ENCODE data around the gene FSHR.

Gene FSHR

GRCh38 chr2:49042488-49042887, 111.8 kb downstream of the FSHR start:
- H3K4me2 ChIP-seq (ENCODE audit: low read depth, low read length) = no peak overlapping the region
- H3K27ac ChIP-seq (ENCODE audit: low read length) = no peak overlapping the region
- H3K9me2 ChIP-seq (replicated peaks; ENCODE audit: insufficient read depth, low read length) = no peaks in the 10 kb centered on the region
- H3K9ac ChIP-seq (ENCODE audit: low read length) = no peak overlapping the region
- H4K20me1 ChIP-seq (ENCODE audit: insufficient read depth, low read length) = no peaks in the 10 kb centered on the region
- H3K27me3 ChIP-seq (replicated peaks; ENCODE audit: insufficient read depth, low read length) = no peaks in the 10 kb centered on the region
- no peak overlapping the region for H2AFZ ChIP-seq (ENCODE audit: low read length)
- no peak overlapping the region for H3K4me3 ChIP-seq (ENCODE audit: low read length)
- DNase-seq = no peak
- H3F3A ChIP-seq (ENCODE audit: insufficient read depth, low read length) = no peaks in the 10 kb centered on the region
- H3K9me3 ChIP-seq (replicated peaks; ENCODE audit: insufficient read depth, low read length) = no peaks in the 10 kb centered on the region
- H3K79me2 ChIP-seq (ENCODE audit: low read length) = no peaks in the 10 kb centered on the region
- TF ChIP-seq EZH2 (optimal IDR thresholded peaks at IDR 0.05; ENCODE audit: low read depth, low read length) (no peak), CTCF (IDR thresholded peaks at IDR 0.05; ENCODE audit: low read length) (no peak), EZH2phosphoT487 (IDR thresholded peaks at IDR 0.05; ENCODE audit: low read length) (no peak)
- H3K4me1 ChIP-seq (ENCODE audit: low read length) = no peaks in the 10 kb centered on the region
- no peaks in the 10 kb centered on the region for H3K36me3 ChIP-seq (replicated peaks; ENCODE audit: insufficient read depth, low read length)

- H4K20me1 ChIP-seq (ENCODE audit: insufficient read depth, low read length) = no peaks in the 10 kb centered on the region
Observed at GRCh38 chr2:49041061-49041460, 113.3 kb downstream of the FSHR start.

GRCh38 chr2:49037197-49037596, 117.1 kb downstream of the FSHR start:
- Histone ChIP-seq H2AFZ (ENCODE audit: low read length) (no peak overlapping the region), H3K4me1 (ENCODE audit: low read length) (no peaks in the 10 kb centered on the region), H3K79me2 (ENCODE audit: low read length) (no peaks in the 10 kb centered on the region), H3K27ac (ENCODE audit: low read length) (no peak overlapping the region), H3K9ac (ENCODE audit: low read length) (no peak overlapping the region), H3K9me2 (replicated peaks; ENCODE audit: insufficient read depth, low read length) (no peaks in the 10 kb centered on the region), H3K4me3 (ENCODE audit: low read length) (no peak overlapping the region), H3K36me3 (replicated peaks; ENCODE audit: insufficient read depth, low read length) (no peaks in the 10 kb centered on the region), H4K20me1 (ENCODE audit: insufficient read depth, low read length) (no peaks in the 10 kb centered on the region), H3K4me2 (ENCODE audit: low read depth, low read length) (no peak overlapping the region), H3F3A (ENCODE audit: insufficient read depth, low read length) (no peaks in the 10 kb centered on the region), H3K27me3 (replicated peaks; ENCODE audit: insufficient read depth, low read length) (no peaks in the 10 kb centered on the region), H3K9me3 (replicated peaks; ENCODE audit: insufficient read depth, low read length) (no peaks in the 10 kb centered on the region)
- DNase-seq = no peak
- TF ChIP-seq EZH2 (optimal IDR thresholded peaks at IDR 0.05; ENCODE audit: low read depth, low read length) (no peak), EZH2phosphoT487 (IDR thresholded peaks at IDR 0.05; ENCODE audit: low read length) (no peak), CTCF (IDR thresholded peaks at IDR 0.05; ENCODE audit: low read length) (no peak)

More at GRCh38 chr2:49041061-49041460, 113.3 kb downstream of the FSHR start:
- H3K27me3 ChIP-seq (replicated peaks; ENCODE audit: insufficient read depth, low read length) = no peaks in the 10 kb centered on the region
- H3F3A ChIP-seq (ENCODE audit: insufficient read depth, low read length) = no peaks in the 10 kb centered on the region
- H3K27ac ChIP-seq (ENCODE audit: low read length) = no peak overlapping the region
- no peaks in the 10 kb centered on the region for H3K9me3 ChIP-seq (replicated peaks; ENCODE audit: insufficient read depth, low read length)
- no peaks in the 10 kb centered on the region for H3K9me2 ChIP-seq (replicated peaks; ENCODE audit: insufficient read depth, low read length)
- no peaks in the 10 kb centered on the region for H3K79me2 ChIP-seq (ENCODE audit: low read length)
- TF ChIP-seq EZH2phosphoT487 (IDR thresholded peaks at IDR 0.05; ENCODE audit: low read length) (no peak), CTCF (IDR thresholded peaks at IDR 0.05; ENCODE audit: low read length) (no peak), EZH2 (optimal IDR thresholded peaks at IDR 0.05; ENCODE audit: low read depth, low read length) (no peak)
- H3K9ac ChIP-seq (ENCODE audit: low read length) = no peak overlapping the region
- no peak overlapping the region for H2AFZ ChIP-seq (ENCODE audit: low read length)
- DNase-seq = no peak
- H3K36me3 ChIP-seq (replicated peaks; ENCODE audit: insufficient read depth, low read length) = no peaks in the 10 kb centered on the region
- H3K4me1 ChIP-seq (ENCODE audit: low read length) = no peaks in the 10 kb centered on the region
- H3K4me2 ChIP-seq (ENCODE audit: low read depth, low read length) = no peak overlapping the region
- H3K4me3 ChIP-seq (ENCODE audit: low read length) = no peak overlapping the region

Measured in MM.1S (cell line).